Stimulated activated memory B cell treated with anti-CD40 and anti-IgM and Interleukin-4, amounts not matched to agents 10 μg/mL and 1 μg/mL and 100 μg/mL, for 72 hours (primary cell): ENCODE data around the gene SLC38A11.
"Not testable (repeated sequence)": the region's sequence is repeated elsewhere in the genome, so short reads cannot be mapped to it uniquely, and the experiment has no call there.

ENCODE experiments used
- ATAC-seq: fragments of 150-1000 bp; cut with Tn5 transposase; 2 replicates; pipeline ENCODE4 v1.10.0; 2021
- H3K27ac Mint-ChIP-seq: one replicate; pipeline ENCODE4 v1.8.0; 2022; ENCODE audit warnings: mild to moderate bottlenecking, mixed read lengths
- H3K27me3 Mint-ChIP-seq: one replicate; pipeline ENCODE4 v1.8.0; 2022; ENCODE audit warnings: mixed read lengths
- H3K36me3 Mint-ChIP-seq: one replicate; pipeline ENCODE4 v1.8.0; 2022; ENCODE audit warnings: mixed read lengths
- H3K4me1 Mint-ChIP-seq: one replicate; pipeline ENCODE4 v1.8.0; 2022; ENCODE audit warnings: mixed read lengths
- H3K4me3 Mint-ChIP-seq: one replicate; pipeline ENCODE4 v1.8.0; 2022; ENCODE audit warnings: mild to moderate bottlenecking, moderate library complexity, mixed read lengths
- H3K9me3 Mint-ChIP-seq: one replicate; pipeline ENCODE4 v1.8.0; 2022; ENCODE audit warnings: mixed read lengths

The SLC38A11 gene

GRCh38 chr2:164954954-164955701 is at the start of gene SLC38A11:
Gene SLC38A11 (minus strand): TSS chr2:164955525. CDS start chr2:164955247, 278 bp downstream.
- Mint-ChIP-seq H3K9me3 (peaks cover 2% of the 10 kb centered on the region), H3K27ac (no peak within 1 kb of the TSS), H3K4me3 (peak within 1 kb of the TSS; percentile 68), H3K36me3 (no peaks in the 10 kb centered on the region), H3K4me1 (peaks cover 14% of the 10 kb centered on the region), H3K27me3 (peaks cover 14% of the 10 kb centered on the region)
- ATAC-seq = peak; percentile 64

GRCh38 chr2:165003443-165004130 is 48.3 kb upstream of the SLC38A11 start:
- Mint-ChIP-seq H3K4me1 (peaks cover 7% of the 10 kb centered on the region), H3K36me3 (no peaks in the 10 kb centered on the region), H3K9me3 (no peaks in the 10 kb centered on the region), H3K4me3 (no peak overlapping the region), H3K27ac (no peak overlapping the region), H3K27me3 (peaks cover 21% of the 10 kb centered on the region)
- ATAC-seq = no peak

- H3K9me3 Mint-ChIP-seq = no peaks in the 10 kb centered on the region
- H3K4me3 Mint-ChIP-seq = no peak overlapping the region
- no peaks in the 10 kb centered on the region for H3K36me3 Mint-ChIP-seq
- peaks cover 4% of the 10 kb centered on the region for H3K4me1 Mint-ChIP-seq
- H3K27ac Mint-ChIP-seq = no peak overlapping the region
- ATAC-seq = no peak
- peaks cover 17% of the 10 kb centered on the region for H3K27me3 Mint-ChIP-seq
Observed at GRCh38 chr2:165002638-165003037, 47.3 kb upstream of the SLC38A11 start.

GRCh38 chr2:164994664-164995299 is 39.5 kb upstream of the SLC38A11 start:
- not testable (repeated sequence) for H3K36me3 Mint-ChIP-seq, H3K4me3 Mint-ChIP-seq, H3K9me3 Mint-ChIP-seq, ATAC-seq, H3K27ac Mint-ChIP-seq, H3K27me3 Mint-ChIP-seq
- peaks cover 39% of the 10 kb centered on the region for H3K4me1 Mint-ChIP-seq

- H3K36me3 Mint-ChIP-seq = peaks cover 5% of the 10 kb centered on the region
- H3K27me3 Mint-ChIP-seq = no peaks in the 10 kb centered on the region
- H3K4me1 Mint-ChIP-seq = peaks cover 40% of the 10 kb centered on the region
- H3K9me3 Mint-ChIP-seq = peaks cover 3% of the 10 kb centered on the region
- ATAC-seq = peak; percentile 51
- peak overlapping the region; percentile 25 for H3K4me3 Mint-ChIP-seq
- H3K27ac Mint-ChIP-seq = peak overlapping the region; percentile 41
Observed at GRCh38 chr2:164993287-164994016, 38.1 kb upstream of the SLC38A11 start.

GRCh38 chr2:164992818-164993217 is 37.5 kb upstream of the SLC38A11 start:
- peaks cover 3% of the 10 kb centered on the region for H3K9me3 Mint-ChIP-seq

GRCh38 chr2:164992093-164992454 is 36.7 kb upstream of the SLC38A11 start:
- H3K27me3 Mint-ChIP-seq, H3K9me3 Mint-ChIP-seq, ATAC-seq, H3K36me3 Mint-ChIP-seq, H3K4me3 Mint-ChIP-seq: not testable (repeated sequence)
- H3K4me1 Mint-ChIP-seq = peaks cover 44% of the 10 kb centered on the region
- H3K27ac Mint-ChIP-seq = peak overlapping the region; percentile 41

More at GRCh38 chr2:164992818-164993217, 37.5 kb upstream of the SLC38A11 start:
- no peaks in the 10 kb centered on the region for H3K27me3 Mint-ChIP-seq
- peak overlapping the region; percentile 41 for H3K27ac Mint-ChIP-seq
- H3K36me3 Mint-ChIP-seq = peaks cover 5% of the 10 kb centered on the region
- H3K4me3 Mint-ChIP-seq = no peak overlapping the region
- ATAC-seq = peak; percentile 71
- H3K4me1 Mint-ChIP-seq = peaks cover 40% of the 10 kb centered on the region

GRCh38 chr2:164991361-164992092 is 36.2 kb upstream of the SLC38A11 start:
- not testable (repeated sequence) for H3K9me3 Mint-ChIP-seq, H3K36me3 Mint-ChIP-seq, H3K27me3 Mint-ChIP-seq, H3K4me3 Mint-ChIP-seq
- Mint-ChIP-seq H3K4me1 (peaks cover 50% of the 10 kb centered on the region), H3K27ac (peak overlapping the region; percentile 41)
- peak; percentile 92 for ATAC-seq

- peak overlapping the region; percentile 41 for H3K27ac Mint-ChIP-seq
- ATAC-seq, H3K4me3 Mint-ChIP-seq, H3K27me3 Mint-ChIP-seq, H3K36me3 Mint-ChIP-seq, H3K9me3 Mint-ChIP-seq: not testable (repeated sequence)
- H3K4me1 Mint-ChIP-seq = peaks cover 55% of the 10 kb centered on the region
Observed at GRCh38 chr2:164990953-164991352, 35.6 kb upstream of the SLC38A11 start.

GRCh38 chr2:164988805-164989204 is 33.5 kb upstream of the SLC38A11 start:
- not testable (repeated sequence) for H3K36me3 Mint-ChIP-seq, H3K4me3 Mint-ChIP-seq, ATAC-seq, H3K27ac Mint-ChIP-seq, H3K27me3 Mint-ChIP-seq, H3K9me3 Mint-ChIP-seq
- H3K4me1 Mint-ChIP-seq = peaks cover 56% of the 10 kb centered on the region

- H3K27me3 Mint-ChIP-seq, H3K9me3 Mint-ChIP-seq, H3K4me3 Mint-ChIP-seq, H3K36me3 Mint-ChIP-seq, ATAC-seq: not testable (repeated sequence)
- Mint-ChIP-seq H3K4me1 (peaks cover 35% of the 10 kb centered on the region), H3K27ac (peak overlapping the region; percentile 12)
Observed at GRCh38 chr2:164986027-164986426, 30.7 kb upstream of the SLC38A11 start.

- no peak overlapping the region for H3K4me3 Mint-ChIP-seq
- H3K9me3 Mint-ChIP-seq = no peaks in the 10 kb centered on the region
- H3K4me1 Mint-ChIP-seq = peaks cover 35% of the 10 kb centered on the region
- ATAC-seq = no peak
- no peaks in the 10 kb centered on the region for H3K27me3 Mint-ChIP-seq
- H3K36me3 Mint-ChIP-seq = no peaks in the 10 kb centered on the region
- no peak overlapping the region for H3K27ac Mint-ChIP-seq
Observed at GRCh38 chr2:164984428-164984827, 29.1 kb upstream of the SLC38A11 start.

- Mint-ChIP-seq H3K27ac (peak overlapping the region; percentile 21), H3K27me3 (no peaks in the 10 kb centered on the region), H3K4me3 (no peak overlapping the region), H3K9me3 (no peaks in the 10 kb centered on the region), H3K36me3 (no peaks in the 10 kb centered on the region), H3K4me1 (peaks cover 36% of the 10 kb centered on the region)
- ATAC-seq = no peak
Observed at GRCh38 chr2:164981217-164981990, 26.1 kb upstream of the SLC38A11 start.

- peak; percentile 47 for ATAC-seq
Observed at GRCh38 chr2:164980688-164981087, 25.4 kb upstream of the SLC38A11 start.

More at GRCh38 chr2:164980688-164981087, 25.4 kb upstream of the SLC38A11 start:
- H3K4me3 Mint-ChIP-seq, H3K9me3 Mint-ChIP-seq, H3K27ac Mint-ChIP-seq, H3K36me3 Mint-ChIP-seq, H3K27me3 Mint-ChIP-seq: not testable (repeated sequence)
- peaks cover 35% of the 10 kb centered on the region for H3K4me1 Mint-ChIP-seq
